ENCODE data around the gene ZYG11A. TPM values are rescaled to one million over a fixed set of nuclear protein-coding genes. Genes with fewer than 3 reads are reported as not detected.

Gene ZYG11A
- 1.1 and 1.8 TPM in 2 replicates for total RNA-seq

DNA sequence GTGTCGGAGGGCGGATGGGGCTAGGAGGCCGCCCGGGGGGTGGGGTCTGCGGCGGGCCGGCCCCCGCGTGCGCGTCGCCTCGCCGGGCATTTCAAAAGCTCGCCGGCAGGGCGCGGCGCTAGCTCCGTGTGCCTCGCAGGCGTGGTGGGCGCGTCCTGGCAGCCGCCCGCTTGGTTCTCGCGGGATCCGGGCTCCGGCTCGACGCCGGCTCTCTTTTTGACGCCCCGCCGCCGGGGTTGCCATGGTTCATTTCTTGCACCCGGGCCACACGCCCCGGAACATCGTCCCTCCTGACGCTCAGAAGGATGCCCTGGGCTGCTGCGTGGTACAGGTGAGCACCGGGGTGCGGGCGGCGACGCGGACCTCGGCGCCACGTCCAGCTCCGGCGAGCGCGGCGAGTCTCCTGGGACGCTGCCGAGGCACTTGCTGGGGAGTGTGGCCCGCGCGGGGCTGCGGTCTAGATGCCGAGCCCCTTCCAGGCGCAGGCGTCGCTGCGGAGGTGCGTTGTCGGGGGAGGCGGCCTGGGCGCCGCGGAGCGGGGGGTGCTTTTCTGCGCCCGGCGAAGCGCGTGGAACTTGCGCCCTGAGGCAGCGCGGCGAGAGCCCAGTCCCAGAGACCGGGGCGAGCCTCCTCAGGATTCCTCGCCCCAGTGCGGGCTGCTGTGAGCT, at the start of gene ZYG11A:
Gene ZYG11A (plus strand): TSS at position 118 of the 668 bp plus-strand sequence. CDS start 124 bp downstream, at position 242.

DNA sequence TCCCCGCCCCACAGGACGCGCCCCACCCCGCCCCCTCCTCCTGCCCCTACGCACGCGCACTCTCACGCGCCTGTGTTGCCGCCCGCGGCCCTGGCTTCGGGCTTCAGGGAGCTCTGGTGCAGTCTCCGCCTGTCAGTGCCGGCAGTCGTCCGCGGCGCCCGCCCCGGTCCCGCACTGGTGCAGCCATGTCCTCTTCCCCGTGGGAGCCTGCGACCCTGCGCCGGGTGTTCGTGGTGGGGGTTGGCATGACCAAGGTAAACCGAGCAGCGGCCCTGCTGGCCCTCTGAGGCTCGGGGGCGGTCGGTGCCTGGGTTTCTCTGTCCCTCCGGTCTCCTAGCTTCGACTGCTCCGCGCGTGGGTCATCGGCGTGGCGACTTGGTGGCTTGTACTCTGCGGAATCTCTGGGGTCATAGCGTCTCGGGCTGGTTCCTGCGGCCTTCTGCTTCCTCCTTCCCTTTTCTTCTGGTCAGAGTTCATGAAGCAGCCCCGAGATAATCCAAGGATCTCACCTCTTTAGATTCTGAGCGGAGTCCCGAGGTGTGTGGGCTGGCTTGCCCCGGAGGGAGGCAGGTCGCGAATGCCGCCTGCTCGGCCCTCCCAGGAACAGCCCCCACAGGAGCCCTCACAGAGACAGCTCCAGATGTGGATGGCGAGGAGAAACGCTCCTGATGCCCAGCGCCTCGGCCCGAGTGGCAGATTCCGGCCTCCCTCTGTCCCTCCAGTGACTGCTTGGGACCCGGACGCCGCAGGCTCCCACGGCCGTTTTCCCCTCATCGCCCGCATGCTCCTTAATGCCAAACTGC, 84.9 kb downstream of the ZYG11A start, which contains the start of gene SCP2:
Gene SCP2 (plus strand): TSS at position 65 of the 803 bp plus-strand sequence. CDS start 121 bp downstream, at position 186.

Small RNA genes within 50 kb of the gene (small RNA-seq; reads per million reads assigned to genes)
- gene AC099677.1 (ENCODE audit: low replicate concordance) (not detected), gene AC099677.2 (ENCODE audit: low replicate concordance) (not detected), gene MIR1273F (ENCODE audit: low replicate concordance) (not detected), gene MIR1273G (ENCODE audit: low replicate concordance) (not detected), gene MIR5095 (ENCODE audit: low replicate concordance) (not detected), gene RNU6-969P (ENCODE audit: low replicate concordance) (not detected)

Other genes with a start within 250 kb of the ZYG11A start
- 56.9 and 63.4 TPM in 2 replicates for gene GPX7, start 240.4 kb upstream of the ZYG11A start, total RNA-seq
- gene SHISAL2A, start 209.6 kb upstream of the ZYG11A start, total RNA-seq: not detected in 2 replicates
- gene COA7, start 144.4 kb upstream of the ZYG11A start, total RNA-seq: 12.0 and 17.2 TPM in 2 replicates
- gene ZYG11B, start 116.3 kb upstream of the ZYG11A start, total RNA-seq: 21.9 and 60.0 TPM in 2 replicates
- 19.2 and 51.2 TPM in 2 replicates for gene ECHDC2, start 79.0 kb downstream of the ZYG11A start, total RNA-seq
- gene SCP2, start 84.5 kb downstream of the ZYG11A start, total RNA-seq: 118 and 149 TPM in 2 replicates
- 10.2 and 110 TPM in 2 replicates for gene PODN, start 219.5 kb downstream of the ZYG11A start, total RNA-seq